Nephron progenitor cell (in vitro differentiated cells): ENCODE results near the gene CLIC1.

Source experiments
- DNase-seq: peaks from one replicate; pipeline ENCODE4 v3.0.0; 2021
- H3K27ac Mint-ChIP-seq: 2 replicates; pipeline ENCODE4 v1.8.0; 2021; ENCODE audit warnings: mild to moderate bottlenecking, moderate library complexity, mixed read lengths
- H3K27me3 Mint-ChIP-seq: 2 replicates; pipeline ENCODE4 v1.8.0; 2021; ENCODE audit warnings: mild to moderate bottlenecking, low read depth, mixed read lengths; ENCODE audit not compliant: poor library complexity
- H3K36me3 Mint-ChIP-seq: 2 replicates; pipeline ENCODE4 v1.8.0; 2021; ENCODE audit warnings: low read depth, mixed read lengths
- H3K4me1 Mint-ChIP-seq: 2 replicates; pipeline ENCODE4 v1.8.0; 2021; ENCODE audit warnings: mixed read lengths
- H3K4me3 Mint-ChIP-seq: 2 replicates; pipeline ENCODE4 v1.8.0; 2021; ENCODE audit warnings: mild to moderate bottlenecking, moderate library complexity, mixed read lengths
- H3K9me3 Mint-ChIP-seq: 2 replicates; pipeline ENCODE4 v1.8.0; 2021; ENCODE audit warnings: mild to moderate bottlenecking, moderate library complexity, mixed read lengths
- CTCF ChIP-seq: fragments of 200-600 bp; sonication (generic); IDR thresholded peaks from 2 replicates; pipeline ENCODE4 v1.5.0; 2021; ENCODE audit warnings: antibody characterized with exemption

Gene CLIC1

DNA sequence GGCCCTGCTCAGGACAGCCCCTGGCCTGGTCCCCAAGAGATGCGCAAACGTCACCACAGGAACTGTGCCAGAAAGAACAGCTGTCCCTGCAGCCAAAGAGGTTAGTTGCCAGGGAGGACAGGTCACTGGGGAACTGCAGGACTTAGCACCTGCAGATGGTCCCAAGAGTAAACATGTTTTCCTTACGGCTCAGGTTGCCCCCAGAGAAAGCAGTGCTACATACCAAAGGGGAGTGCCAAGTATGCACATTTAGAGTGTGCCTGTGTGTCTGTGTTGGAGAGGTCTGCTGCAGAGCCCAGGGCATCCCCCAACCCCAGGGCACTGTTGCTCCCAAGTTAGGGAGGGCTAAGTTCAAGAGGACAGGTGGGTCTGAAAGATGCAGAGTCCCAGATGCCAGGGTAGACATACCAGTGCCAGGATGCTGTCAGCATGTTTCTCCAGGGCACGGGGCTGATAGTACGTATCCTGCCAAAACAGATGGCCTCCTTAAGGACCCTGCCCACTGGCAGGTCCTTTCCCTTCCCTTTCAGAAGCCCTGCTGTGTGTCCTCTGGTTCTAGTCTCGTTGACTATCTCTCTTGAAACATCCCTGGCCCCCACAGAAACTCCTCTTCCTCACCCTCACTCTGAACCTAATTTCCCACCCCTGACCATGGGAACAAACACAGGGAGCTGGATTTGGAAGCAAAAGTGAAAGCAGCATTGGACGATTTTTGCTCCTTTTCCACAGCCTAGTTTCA is 34.5 kb downstream of the CLIC1 start:
- DNase-seq, result no peak
- peaks cover 7% of the 10 kb centered on the region for H3K27me3 Mint-ChIP-seq
- no peak for TF ChIP-seq CTCF
- peak overlapping the region; percentile 96 for H3K27ac Mint-ChIP-seq
- peak overlapping the region; percentile 96 for H3K4me3 Mint-ChIP-seq
- peaks cover 39% of the 10 kb centered on the region for H3K4me1 Mint-ChIP-seq
- peaks cover 24% of the 10 kb centered on the region for H3K36me3 Mint-ChIP-seq
- H3K9me3 Mint-ChIP-seq, result no peaks in the 10 kb centered on the region

DNA sequence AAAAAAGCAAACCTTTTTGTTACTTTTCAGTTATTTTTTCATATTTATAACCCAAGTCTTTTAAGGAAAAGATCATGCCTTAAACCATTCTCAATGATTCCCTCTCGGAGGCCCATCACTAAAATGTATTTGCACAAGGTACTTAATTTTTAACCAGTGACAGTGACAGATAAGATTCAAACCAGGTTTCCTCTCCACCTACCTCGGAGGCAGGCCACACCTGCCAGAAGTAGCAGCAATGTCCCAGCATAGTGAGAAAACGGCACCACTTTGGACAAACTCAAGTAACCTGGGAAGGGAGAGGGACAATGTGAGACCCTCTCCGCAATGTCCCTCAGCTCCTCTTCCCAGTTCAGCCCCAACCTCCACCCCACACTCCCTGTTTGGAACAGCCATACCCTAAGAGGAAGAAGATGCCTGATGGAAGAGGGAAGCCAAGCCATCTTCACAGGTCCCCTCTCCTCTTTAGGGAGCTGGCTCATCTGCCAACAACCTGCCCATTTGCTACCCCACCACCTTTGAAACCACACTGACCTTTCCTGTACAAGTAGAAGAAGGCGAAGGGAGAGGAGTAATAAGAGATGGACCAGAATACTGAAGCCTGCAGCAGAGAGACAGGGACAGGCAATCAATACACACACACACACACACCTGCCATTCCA is 35.5 kb downstream of the CLIC1 start:
- Mint-ChIP-seq H3K36me3 (peaks cover 31% of the 10 kb centered on the region), H3K27me3 (peaks cover 2% of the 10 kb centered on the region), H3K9me3 (no peaks in the 10 kb centered on the region), H3K4me1 (peaks cover 37% of the 10 kb centered on the region), H3K4me3 (peak overlapping the region; percentile 66), H3K27ac (peak overlapping the region; percentile 14)
- TF ChIP-seq CTCF, result no peak
- no peak for DNase-seq

DNA sequence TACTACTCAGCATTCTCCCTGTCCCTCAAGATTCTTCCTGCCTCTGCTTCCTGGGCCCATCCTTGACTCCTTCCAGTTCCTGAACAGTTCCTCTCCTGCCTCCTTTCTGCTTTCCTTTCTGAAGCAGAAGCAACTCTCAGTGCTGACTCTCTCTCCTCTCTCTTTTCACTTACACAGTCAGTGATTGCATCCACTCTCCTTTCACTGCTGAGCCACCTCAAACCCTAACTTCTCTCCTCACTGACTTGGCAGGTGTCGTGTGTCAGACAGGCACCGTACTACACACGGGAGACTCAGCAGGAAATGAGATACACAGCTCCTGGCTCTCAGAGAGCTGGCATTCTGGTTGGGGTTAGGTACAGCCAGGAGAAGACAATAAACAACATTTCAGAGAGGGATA is 38.8 kb downstream of the CLIC1 start:
- Mint-ChIP-seq H3K9me3 (no peaks in the 10 kb centered on the region), H3K4me3 (no peak overlapping the region), H3K27me3 (peaks cover 2% of the 10 kb centered on the region), H3K4me1 (peaks cover 31% of the 10 kb centered on the region), H3K27ac (peak overlapping the region; percentile 57), H3K36me3 (peaks cover 50% of the 10 kb centered on the region)
- DNase-seq, result no peak
- TF ChIP-seq CTCF, result no peak

DNA sequence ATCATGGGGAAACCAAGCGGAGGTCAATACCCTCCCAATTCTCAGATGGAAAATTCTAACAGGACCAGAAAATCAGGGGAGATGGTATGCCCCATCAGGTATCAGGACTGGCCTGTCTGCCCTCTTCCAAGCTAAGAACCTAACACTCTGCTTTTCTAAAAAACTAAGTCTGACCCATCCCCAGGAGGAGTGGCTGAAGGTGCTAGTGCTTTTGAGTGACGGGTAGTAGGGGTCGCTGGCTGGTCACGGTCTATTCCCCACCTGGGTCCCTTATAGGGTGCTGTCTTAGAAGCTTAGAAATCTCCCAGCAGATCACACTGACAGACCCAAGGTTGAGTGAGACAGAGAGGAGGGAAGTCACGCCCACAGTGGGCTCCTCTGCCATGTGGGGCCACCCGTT is 42.8 kb downstream of the CLIC1 start:
- Mint-ChIP-seq H3K9me3 (no peaks in the 10 kb centered on the region), H3K27me3 (no peaks in the 10 kb centered on the region), H3K27ac (no peak overlapping the region), H3K36me3 (peaks cover 60% of the 10 kb centered on the region), H3K4me3 (no peak overlapping the region), H3K4me1 (peaks cover 25% of the 10 kb centered on the region)
- DNase-seq, result no peak
- TF ChIP-seq CTCF, result no peak

GRCh38 chr6:31692886-31693285 is 43.4 kb downstream of the CLIC1 start:
- peaks cover 21% of the 10 kb centered on the region for H3K4me1 Mint-ChIP-seq
- no peak for DNase-seq
- no peaks in the 10 kb centered on the region for H3K9me3 Mint-ChIP-seq
- TF ChIP-seq CTCF, result no peak
- H3K27ac Mint-ChIP-seq, result peak overlapping the region; percentile 19
- no peaks in the 10 kb centered on the region for H3K27me3 Mint-ChIP-seq
- H3K36me3 Mint-ChIP-seq, result peaks cover 58% of the 10 kb centered on the region
- H3K4me3 Mint-ChIP-seq, result no peak overlapping the region

GRCh38 chr6:31692353-31692752 is 44.0 kb downstream of the CLIC1 start:
- Mint-ChIP-seq H3K4me1 (peaks cover 16% of the 10 kb centered on the region), H3K36me3 (peaks cover 58% of the 10 kb centered on the region), H3K9me3 (no peaks in the 10 kb centered on the region), H3K4me3 (no peak overlapping the region), H3K27ac (peak overlapping the region; percentile 76), H3K27me3 (no peaks in the 10 kb centered on the region)
- no peak for TF ChIP-seq CTCF
- no peak for DNase-seq
